Ovary (tissue), 9 donors: ENCODE results near the gene AGPS. TPM values are rescaled to one million over a fixed set of nuclear protein-coding genes. Genes with fewer than 3 reads are reported as not detected.
A peak's percentile ranks its signal among the peaks of the same experiment; 100 is the strongest.

Source experiments
- DNase-seq, 5 donors: peaks; one replicate each; pipeline ENCODE4 v3.0.0-alpha.2; 2019 to 2020
- H3K27ac ChIP-seq, 2 donors: fragments of 200-600 bp; one replicate each; pipeline versions ENCODE4 v1.5.1 to v1.8.0; 2019 to 2022
- H3K27me3 ChIP-seq: fragments of 200-600 bp; one replicate; pipeline ENCODE4 v1.8.0; 2022
- H3K36me3 ChIP-seq: fragments of 200-600 bp; sonication (generic); one replicate; pipeline ENCODE4 v1.5.1; 2019
- H3K4me1 ChIP-seq: one replicate; pipeline ENCODE4 v1.8.1; 2013; ENCODE audit warnings: mild to moderate bottlenecking, moderate library complexity; ENCODE audit not compliant: insufficient read depth
- H3K4me3 ChIP-seq: fragments of 200-600 bp; sonication (generic); one replicate; pipeline ENCODE4 v1.5.1; 2017
- H3K9me3 ChIP-seq, 2 donors: fragments of 200-600 bp in 1 of 2; sonication (generic) in 1 of 2; one replicate each; pipeline versions ENCODE4 v1.5.1 to v1.8.1; 2013 to 2019; ENCODE audit warnings: mild to moderate bottlenecking in 1 of 2, moderate library complexity in 1 of 2
- CTCF ChIP-seq, 3 donors: fragments of 450-650 bp in 2 of 3; fragments of 200-600 bp in 1 of 3; IDR thresholded peaks; one replicate each; pipeline versions ENCODE4 v1.5.1 to v1.8.0; 2016 to 2022; ENCODE audit warnings: antibody characterized with exemption in 3 of 3, mild to moderate bottlenecking in 1 of 3
- EP300 ChIP-seq: sonication (generic); formaldehyde crosslinking; IDR thresholded peaks from one replicate; pipeline ENCODE4 v1.6.1; 2017; ENCODE audit warnings: antibody characterized with exemption
- POLR2A ChIP-seq: fragments of 450-650 bp; IDR thresholded peaks from one replicate; pipeline ENCODE4 v1.6.1; 2017; ENCODE audit warnings: antibody characterized with exemption, mild to moderate bottlenecking, moderate library complexity
- WGBS, 3 donors: extraction: QIAGEN DNeasy Blood & Tissue Kit in 1 of 3; methylation state at CpG; one replicate each; pipeline versions ENCODE4 v1.1.5 to v1.1.7; 2013 to 2017; 5-methylcytosine and 5-hydroxymethylcytosine counted together
- intact Hi-C, 4 donors: fragments of 100-400 bp; cut with DNase I; formaldehyde crosslinking; loops; one replicate each; pipeline versions ENCODE4 v1.11.0 to v1.15.1; 2022 to 2023
- polyA plus RNA-seq, 2 donors: library from polyadenylated mRNA; stranded (reverse); fragments of 200-250 nt in 1 of 2; fragments of 350-450 nt in 1 of 2; fragmentation: Illumina TruSeq in 1 of 2; extraction: RNeasy Lipid Tissue Mini Kit (QIAGEN cat#74804) in 1 of 2; gene quantifications; one replicate each; pipeline ENCODE4 v1.2.3, GENCODE V29; 2013 to 2014
- total RNA-seq, 7 donors: library from RNA; depleted of rRNA in 2 of 7; stranded (reverse); fragments of >200 nt in 2 of 7; fragmentation: NEBNext Ultra II Directional in 3 of 7; extraction: Animal tissue kit (Norgen Biotek cat#: 25700) in 3 of 7; gene quantifications; one replicate each; pipeline versions ENCODE4 v1.1.0 to v1.2.4, GENCODE V29; 2016 to 2023
- donor health status: DM: no; HTN: no; CAD: no; lungs with moderate emphysema.
- donor health status: DM: no; HTN: no; CAD: no.
- donor health status: Bipolar disorder and iron deficiency.
- donor health status: DM: yes; HTN: yes; CAD: no.
- donor health status: DM: no; HTN: no; CAD: no.
- donor health status: DM: yes; HTN: yes; CAD: no.

AGPS gene
- total and polyA plus RNA-seq, 9 donors: 5.4 to 31.5 (median 21.3) TPM

GRCh38 chr2:177553176-177553884 is 160.8 kb downstream of the AGPS start:
- intact Hi-C loops: no loop called here
- Histone ChIP-seq H3K27ac (peak overlapping the region; percentile 85 to 88), H3K4me1 (peaks cover 3% of the 10 kb centered on the region), H3K4me3 (peak overlapping the region; percentile 68), H3K27me3 (no peaks in the 10 kb centered on the region), H3K9me3 (no peaks in the 10 kb centered on the region), H3K36me3 (no peaks in the 10 kb centered on the region)
- TF ChIP-seq POLR2A (no peak), EP300 (no peak), CTCF (IDR thresholded peaks at IDR 0.05) (no peak)
- WGBS, 3 donors: 1 to 2% (median 1%) methylated on average over 17 of the region's 17 CpGs
- no peak for DNase-seq

GRCh38 chr2:177554365-177554764 is 161.8 kb downstream of the AGPS start:
- no peak for TF ChIP-seq EP300
- no peak for TF ChIP-seq CTCF (IDR thresholded peaks at IDR 0.05)
- no peak for TF ChIP-seq POLR2A
- Histone ChIP-seq H3K4me3 (no peak overlapping the region), H3K4me1 (peaks cover 3% of the 10 kb centered on the region), H3K36me3 (no peaks in the 10 kb centered on the region), H3K27me3 (no peaks in the 10 kb centered on the region), H3K27ac (no peak overlapping the region), H3K9me3 (no peaks in the 10 kb centered on the region)
- intact Hi-C loops: no loop called here
- no peak for DNase-seq

GRCh38 chr2:177556153-177556552 is 163.6 kb downstream of the AGPS start:
- H3K36me3 ChIP-seq: no peaks in the 10 kb centered on the region
- H3K27me3 ChIP-seq: no peaks in the 10 kb centered on the region
- intact Hi-C loops: no loop called here
- no peak for DNase-seq
- TF ChIP-seq CTCF (IDR thresholded peaks at IDR 0.05) (no peak), EP300 (no peak), POLR2A (no peak)
- WGBS, 3 donors: 44 to 53% (median 45%) methylated on average over 2 of the region's 2 CpGs
- no peaks in the 10 kb centered on the region for H3K9me3 ChIP-seq
- H3K4me3 ChIP-seq: no peak overlapping the region
- H3K27ac ChIP-seq: no peak overlapping the region
- peaks cover 3% of the 10 kb centered on the region for H3K4me1 ChIP-seq

- TF ChIP-seq POLR2A (no peak), EP300 (no peak)
- Histone ChIP-seq H3K27ac (no peak overlapping the region), H3K9me3 (no peaks in the 10 kb centered on the region), H3K4me3 (no peak overlapping the region), H3K36me3 (no peaks in the 10 kb centered on the region), H3K27me3 (no peaks in the 10 kb centered on the region), H3K4me1 (no peaks in the 10 kb centered on the region)
- WGBS, 3 donors: 94 to 100% (median 95%) methylated on average over 1 of the region's 1 CpG
- no peak for DNase-seq
- intact Hi-C loops: no loop called here
These were observed 165.2 kb downstream of the AGPS start for GRCh38 chr2:177557794-177558193.

GRCh38 chr2:177559638-177560037 is 167.1 kb downstream of the AGPS start:
- H3K36me3 ChIP-seq: no peaks in the 10 kb centered on the region
- H3K9me3 ChIP-seq: no peaks in the 10 kb centered on the region
- TF ChIP-seq EP300: no peak
- no peak for TF ChIP-seq POLR2A
- TF ChIP-seq CTCF (IDR thresholded peaks at IDR 0.05): no peak
- DNase-seq: no peak
- WGBS, 3 donors: 97 to 99% (median 99%) methylated on average over 2 of the region's 2 CpGs
- intact Hi-C loops: no loop called here
- no peaks in the 10 kb centered on the region for H3K4me1 ChIP-seq
- H3K27me3 ChIP-seq: no peaks in the 10 kb centered on the region
- no peak overlapping the region for H3K4me3 ChIP-seq
- no peak overlapping the region for H3K27ac ChIP-seq
